Activated CD8-positive, alpha-beta memory T cell treated with anti-CD3 and anti-CD28 coated beads, Interleukin-2, amount 50 U/mL, for 4 hours (primary cell): ENCODE measurements around the gene TMEM91.
"Not testable (repeated sequence)": the region's sequence is repeated elsewhere in the genome, so short reads cannot be mapped to it uniquely, and the experiment has no call there.

Experiments used
- DNase-seq: peaks from one replicate; pipeline ENCODE4 v3.0.0-alpha.2; 2020

TMEM91 gene

GRCh38 chr19:41381536-41381935 is 5.2 kb downstream of the TMEM91 start:
- not testable (repeated sequence) for DNase-seq

- DNase-seq: no peak
These were observed 8.0 kb downstream of the TMEM91 start for GRCh38 chr19:41384351-41384750.

- no peak for DNase-seq
These were observed 10.1 kb downstream of the TMEM91 start for GRCh38 chr19:41386442-41386841.

- no peak for DNase-seq
These were observed 15.3 kb downstream of the TMEM91 start for GRCh38 chr19:41391618-41392017.

GRCh38 chr19:41392775-41393174 is 16.4 kb downstream of the TMEM91 start:
- no peak for DNase-seq

GRCh38 chr19:41395355-41395754 is 19.0 kb downstream of the TMEM91 start:
- DNase-seq: no peak

GRCh38 chr19:41397086-41398049 is 21.0 kb downstream of the TMEM91 start, which contains the start of the genes BCKDHA and EXOSC5:
Gene BCKDHA, plus strand, starts transcription at chr19:41397818. Its CDS starts 10 bp downstream, at chr19:41397828.
Gene EXOSC5, minus strand, starts transcription at chr19:41397359. Its CDS starts 31 bp downstream, at chr19:41397328.
- DNase-seq: peak; percentile 98

- DNase-seq: no peak
These were observed 21.7 kb downstream of the TMEM91 start for GRCh38 chr19:41398050-41398418.

GRCh38 chr19:41398598-41398997 is 22.3 kb downstream of the TMEM91 start:
- no peak for DNase-seq

GRCh38 chr19:41399091-41399490 is 22.8 kb downstream of the TMEM91 start:
- DNase-seq: no peak

- DNase-seq: no peak
These were observed 23.2 kb downstream of the TMEM91 start for GRCh38 chr19:41399525-41399924.

GRCh38 chr19:41401483-41401882 is 25.1 kb downstream of the TMEM91 start:
- no peak for DNase-seq

- DNase-seq: no peak
These were observed 25.7 kb downstream of the TMEM91 start for GRCh38 chr19:41402010-41402409.

GRCh38 chr19:41403181-41403970 is 27.0 kb downstream of the TMEM91 start:
- DNase-seq: no peak

- no peak for DNase-seq
These were observed 29.4 kb downstream of the TMEM91 start for GRCh38 chr19:41405776-41406175.

GRCh38 chr19:41407271-41407670 is 30.9 kb downstream of the TMEM91 start:
- no peak for DNase-seq

GRCh38 chr19:41408256-41408655 is 31.9 kb downstream of the TMEM91 start:
- DNase-seq: no peak

GRCh38 chr19:41408846-41409245 is 32.5 kb downstream of the TMEM91 start:
- DNase-seq: not testable (repeated sequence)

GRCh38 chr19:41409288-41409687 is 33.0 kb downstream of the TMEM91 start:
- DNase-seq: no peak

- no peak for DNase-seq
These were observed 34.2 kb downstream of the TMEM91 start for GRCh38 chr19:41410336-41411054.

- no peak for DNase-seq
These were observed 35.0 kb downstream of the TMEM91 start for GRCh38 chr19:41411100-41411967.

GRCh38 chr19:41411968-41412265 is 35.6 kb downstream of the TMEM91 start:
- no peak for DNase-seq
